ENCODE measurements around the gene ALDH18A1.

Gene ALDH18A1

GRCh38 chr10:95600158-95600557, 56.4 kb downstream of the ALDH18A1 start:
- DNase-seq (ENCODE audit: extremely low read depth, low read depth): no peak
- TF ChIP-seq CTCF (IDR thresholded peaks at IDR 0.05; ENCODE audit: low read depth, low read length, missing control alignments): no peak
- H3K4me3 ChIP-seq (replicated peaks; ENCODE audit: low read depth, low read length): no peak overlapping the region

GRCh38 chr10:95597788-95598187, 58.7 kb downstream of the ALDH18A1 start:
- DNase-seq (ENCODE audit: extremely low read depth, low read depth): no peak
- H3K4me3 ChIP-seq (replicated peaks; ENCODE audit: low read depth, low read length): no peak overlapping the region
- TF ChIP-seq CTCF (IDR thresholded peaks at IDR 0.05; ENCODE audit: low read depth, low read length, missing control alignments): no peak

GRCh38 chr10:95588025-95588424, 68.5 kb downstream of the ALDH18A1 start:
- TF ChIP-seq CTCF (IDR thresholded peaks at IDR 0.05; ENCODE audit: low read depth, low read length, missing control alignments): no peak
- DNase-seq (ENCODE audit: extremely low read depth, low read depth): no peak
- no peak overlapping the region for H3K4me3 ChIP-seq (replicated peaks; ENCODE audit: low read depth, low read length)

GRCh38 chr10:95579835-95580535, 76.5 kb downstream of the ALDH18A1 start:
- no peak for TF ChIP-seq CTCF (IDR thresholded peaks at IDR 0.05; ENCODE audit: low read depth, low read length, missing control alignments)
- H3K4me3 ChIP-seq (replicated peaks; ENCODE audit: low read depth, low read length): no peak overlapping the region

GRCh38 chr10:95579292-95579691, 77.2 kb downstream of the ALDH18A1 start:
- no peak overlapping the region for H3K4me3 ChIP-seq (replicated peaks; ENCODE audit: low read depth, low read length)
- no peak for DNase-seq (ENCODE audit: extremely low read depth, low read depth)
- no peak for TF ChIP-seq CTCF (IDR thresholded peaks at IDR 0.05; ENCODE audit: low read depth, low read length, missing control alignments)

More at GRCh38 chr10:95579835-95580535, 76.5 kb downstream of the ALDH18A1 start:
- no peak for DNase-seq (ENCODE audit: extremely low read depth, low read depth)

- no peak for DNase-seq (ENCODE audit: extremely low read depth, low read depth)
- no peak for TF ChIP-seq CTCF (IDR thresholded peaks at IDR 0.05; ENCODE audit: low read depth, low read length, missing control alignments)
- no peak overlapping the region for H3K4me3 ChIP-seq (replicated peaks; ENCODE audit: low read depth, low read length)
These were observed 77.9 kb downstream of the ALDH18A1 start for GRCh38 chr10:95578619-95579018.
